Measurements from ENCODE around the gene RNF213.

RNF213 gene

DNA sequence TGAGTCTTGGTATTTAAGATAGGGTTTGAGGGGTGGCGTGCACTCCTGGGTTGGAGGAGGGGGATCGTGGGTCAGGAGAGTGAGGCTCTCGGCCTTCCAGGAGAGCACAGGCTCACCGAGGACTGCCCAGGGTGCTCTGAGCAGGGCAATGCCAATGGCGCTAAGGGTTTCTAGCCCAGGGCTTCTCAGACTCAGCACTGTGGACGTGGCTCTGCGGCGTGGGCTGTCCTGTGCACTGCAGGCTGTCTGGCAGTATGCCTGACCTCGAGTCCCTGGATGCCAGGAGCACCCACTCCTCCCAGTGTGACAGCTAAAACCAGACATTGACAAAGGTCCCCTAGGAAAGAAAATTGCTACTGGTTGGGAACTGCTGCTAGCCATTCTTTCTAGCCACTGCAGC is 117.1 kb downstream of the RNF213 start:
- DNase-seq: no peak

DNA sequence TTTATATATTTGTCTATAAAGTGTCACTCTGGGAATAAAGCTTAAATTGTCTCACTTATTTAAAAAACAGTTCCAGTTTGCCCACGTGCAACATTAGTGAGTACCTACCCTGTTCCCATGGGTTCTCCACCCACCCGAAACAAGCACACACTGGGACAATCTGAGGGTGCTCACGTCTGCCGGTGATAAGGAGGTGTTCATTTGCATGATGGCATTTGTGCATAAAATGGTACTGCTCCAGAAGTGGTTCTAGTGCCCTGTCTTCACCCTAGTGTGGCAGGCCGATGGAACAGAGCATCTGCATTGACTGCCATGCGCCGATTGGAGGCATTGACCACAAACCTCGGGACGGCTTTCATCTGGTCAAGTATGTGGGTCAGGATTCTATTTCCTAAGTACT is 118.7 kb downstream of the RNF213 start:
- DNase-seq: no peak

DNA sequence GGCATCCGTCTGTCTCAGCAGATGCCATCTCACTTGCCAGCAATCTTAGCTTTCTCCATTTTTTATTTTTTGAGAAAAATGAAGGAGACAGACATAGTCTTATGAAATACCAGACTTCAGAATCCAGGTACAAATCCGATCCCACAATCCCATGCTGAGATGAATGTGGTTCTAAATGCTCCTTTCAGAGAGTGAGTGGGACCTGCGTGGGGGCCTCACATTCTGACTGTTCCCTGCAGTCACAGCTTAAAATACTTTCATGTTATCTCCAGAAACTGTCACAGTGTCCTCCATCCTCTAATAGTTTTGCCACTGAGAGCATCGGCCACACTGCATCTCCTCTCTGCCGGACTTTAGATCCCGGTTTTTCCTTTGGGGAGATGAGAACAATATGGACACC is 119.4 kb downstream of the RNF213 start:
- no peak for DNase-seq

DNA sequence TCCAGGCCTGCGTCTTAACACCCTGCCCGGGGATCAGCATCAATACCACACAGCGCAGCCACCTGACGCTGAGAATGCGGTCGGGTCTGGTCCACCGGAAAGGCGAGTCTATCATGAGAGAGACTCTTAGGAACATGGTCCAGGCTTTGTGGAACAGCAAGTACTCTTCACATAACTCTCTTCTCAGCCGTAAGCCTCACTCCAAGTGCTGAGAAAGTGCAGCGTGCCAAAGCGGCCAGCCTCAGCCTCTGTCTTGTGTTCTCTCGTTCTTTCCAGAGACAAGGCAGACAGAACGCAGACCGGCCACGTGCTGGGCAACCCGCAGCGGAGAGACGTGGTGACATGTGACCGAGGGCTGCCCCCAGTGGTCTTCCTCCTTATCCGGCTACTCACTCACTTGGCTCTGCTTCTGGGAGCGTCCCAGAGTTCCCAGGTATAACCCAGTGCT is 119.9 kb downstream of the RNF213 start:
- no peak for DNase-seq

DNA sequence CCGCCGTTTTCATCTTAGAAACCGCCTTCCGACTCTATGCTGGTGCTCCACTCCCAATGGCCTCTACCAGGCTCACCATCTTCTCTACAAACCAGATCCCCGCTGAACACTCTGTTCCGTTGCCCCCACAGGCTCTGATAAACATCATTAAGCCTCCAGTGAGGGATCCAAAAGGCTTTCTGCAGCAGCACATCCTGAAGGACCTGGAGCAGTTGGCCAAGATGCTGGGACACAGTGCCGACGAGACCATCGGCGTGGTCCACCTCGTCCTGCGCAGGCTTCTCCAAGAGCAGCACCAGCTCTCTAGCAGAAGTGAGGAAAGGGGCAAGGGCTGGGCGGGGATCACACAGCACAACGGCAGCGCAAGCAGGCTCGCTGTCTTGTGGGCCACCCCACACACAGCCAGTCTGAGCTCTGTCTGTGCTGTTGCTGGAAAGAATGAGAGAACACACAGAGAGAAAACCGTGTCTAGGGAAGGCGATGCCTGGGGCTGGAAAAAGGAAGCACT is 120.8 kb downstream of the RNF213 start:
- no peak for DNase-seq

DNA sequence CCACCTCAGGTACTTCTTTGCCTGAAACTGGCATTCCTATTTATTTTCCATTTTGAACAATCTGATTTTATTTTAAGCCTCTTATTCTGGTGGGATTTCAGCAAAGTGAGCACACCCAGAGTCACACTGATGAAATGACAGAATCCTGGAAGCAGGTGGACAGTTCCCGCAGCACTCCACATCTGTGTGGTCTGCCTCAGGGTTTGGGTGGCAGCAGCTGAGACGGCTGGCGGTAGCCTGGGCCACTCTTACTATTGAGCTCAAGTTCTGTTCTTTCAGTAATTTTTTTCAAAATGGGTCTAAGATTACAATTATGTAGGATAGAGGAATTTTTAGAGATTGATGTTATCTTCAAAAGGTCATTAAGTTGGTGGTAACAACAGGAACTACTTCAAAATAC is 121.8 kb downstream of the RNF213 start:
- no peak for DNase-seq

DNA sequence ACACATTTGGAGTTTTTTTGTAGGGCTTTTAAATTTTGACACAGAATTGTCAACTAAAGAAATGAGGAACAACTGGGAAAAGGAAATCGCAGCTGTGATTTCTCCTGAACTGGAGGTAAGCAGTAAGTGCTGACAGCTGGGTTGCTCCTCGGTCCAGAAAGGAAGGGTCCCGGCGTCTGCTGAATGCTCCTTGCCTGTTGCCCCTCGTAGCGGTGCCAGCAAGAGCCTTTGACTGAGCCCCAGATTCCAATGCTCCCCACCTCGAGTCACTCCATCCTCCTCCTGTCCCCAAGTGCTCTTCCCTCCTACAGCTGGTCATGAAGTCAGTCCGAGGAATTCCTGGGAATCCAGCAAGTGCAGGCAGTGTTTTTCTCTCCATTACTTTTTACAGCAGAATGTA is 122.3 kb downstream of the RNF213 start:
- no peak for DNase-seq

DNA sequence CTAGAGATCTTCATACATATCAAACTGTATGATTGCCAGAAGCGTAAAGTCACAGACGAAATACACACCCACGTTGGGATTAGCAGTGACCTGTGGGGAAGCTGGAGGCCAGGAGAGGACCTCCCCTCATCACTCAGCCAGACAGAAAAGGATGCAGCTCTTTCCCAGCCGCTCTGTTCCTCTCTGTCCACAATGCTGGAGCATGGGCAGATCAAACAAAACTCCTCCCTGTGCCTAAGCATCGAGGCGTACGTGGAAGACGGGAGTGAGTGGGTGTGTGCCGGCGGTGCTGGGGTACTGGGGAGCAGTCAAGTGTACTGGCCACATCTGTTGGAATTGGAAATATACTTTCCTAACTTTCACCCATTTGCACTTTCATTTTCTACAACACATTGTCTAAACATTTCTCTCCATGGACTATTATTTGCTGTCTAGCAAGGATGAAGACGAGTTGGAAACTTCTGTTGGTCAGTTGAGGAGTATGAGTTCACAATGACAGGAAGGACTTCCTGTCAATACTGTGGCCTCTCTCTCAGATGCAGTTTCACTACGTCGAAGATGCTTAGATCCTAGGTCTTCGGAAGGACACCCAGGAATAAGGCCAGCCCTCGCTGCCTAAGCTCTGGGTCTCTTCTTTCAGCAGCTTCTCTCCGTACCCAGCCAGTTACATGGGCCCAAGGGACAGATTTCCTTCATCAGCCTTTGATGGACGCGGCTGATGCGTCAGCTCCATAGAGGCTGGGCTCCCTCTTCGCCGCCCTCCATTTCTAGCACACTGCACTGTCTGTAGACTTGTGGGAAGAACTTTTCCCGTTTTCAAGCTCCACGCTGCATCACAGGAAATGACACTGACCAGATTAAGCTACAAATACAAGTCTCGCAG is 123.7 kb downstream of the RNF213 start:
- DNase-seq: no peak

DNA sequence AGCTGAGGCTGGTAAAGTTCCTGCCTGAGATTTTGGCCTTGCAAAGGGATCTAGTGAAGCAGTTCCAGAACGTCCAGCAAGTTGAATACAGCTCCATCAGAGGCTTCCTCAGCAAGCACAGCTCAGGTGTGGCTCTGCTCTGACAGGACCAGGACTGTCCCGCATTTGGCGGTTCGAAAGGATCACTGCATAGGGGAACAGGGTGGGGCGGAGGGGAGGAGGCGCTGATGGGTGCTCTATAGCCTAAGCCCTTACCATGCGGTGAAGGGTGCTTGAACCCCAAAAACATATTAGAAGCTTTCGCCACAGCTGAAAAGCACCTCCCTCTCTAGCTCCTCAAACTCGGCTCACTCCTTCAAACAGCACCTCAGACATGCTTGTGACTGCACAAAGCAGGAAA is 124.4 kb downstream of the RNF213 start:
- no peak for DNase-seq

DNA sequence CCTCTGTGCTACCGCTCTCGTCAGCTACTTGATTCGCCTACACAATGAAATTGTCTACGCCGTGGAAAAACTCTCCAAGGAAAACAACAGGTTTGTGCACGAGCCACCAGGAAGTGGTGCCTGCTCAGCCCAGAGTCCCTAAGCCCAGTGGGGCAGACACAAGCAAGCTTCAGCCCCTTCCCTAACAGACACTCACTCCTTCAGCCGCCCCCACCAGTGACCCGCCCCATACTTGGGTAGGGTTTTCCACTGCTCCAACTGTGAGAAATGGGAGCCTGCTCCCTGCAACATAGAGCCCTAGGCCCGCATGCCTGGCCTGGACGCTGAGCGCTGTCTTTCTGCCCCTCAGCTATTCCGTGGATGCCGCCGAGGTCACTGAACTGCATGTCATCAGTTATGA is 125.7 kb downstream of the RNF213 start:
- DNase-seq: no peak

DNA sequence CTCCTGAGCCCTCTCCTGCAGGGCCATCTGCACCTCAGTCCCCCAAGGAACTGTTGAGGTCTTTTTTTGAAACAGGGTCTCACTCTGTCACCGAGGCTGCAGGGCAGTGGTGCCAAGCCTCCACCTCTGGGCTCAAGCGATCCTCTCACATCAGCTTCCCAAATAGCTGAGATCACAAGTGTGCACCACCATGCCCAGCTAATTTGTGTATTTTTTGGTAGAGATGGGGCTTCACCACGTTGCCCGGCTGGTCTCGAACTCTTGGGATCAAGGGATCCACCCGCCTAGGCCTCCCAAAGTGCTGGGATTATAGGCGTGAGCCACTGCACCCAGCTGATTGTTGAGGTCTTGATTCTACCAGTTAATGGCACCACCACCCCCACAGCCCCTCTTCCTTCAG is 126.4 kb downstream of the RNF213 start:
- no peak for DNase-seq

DNA sequence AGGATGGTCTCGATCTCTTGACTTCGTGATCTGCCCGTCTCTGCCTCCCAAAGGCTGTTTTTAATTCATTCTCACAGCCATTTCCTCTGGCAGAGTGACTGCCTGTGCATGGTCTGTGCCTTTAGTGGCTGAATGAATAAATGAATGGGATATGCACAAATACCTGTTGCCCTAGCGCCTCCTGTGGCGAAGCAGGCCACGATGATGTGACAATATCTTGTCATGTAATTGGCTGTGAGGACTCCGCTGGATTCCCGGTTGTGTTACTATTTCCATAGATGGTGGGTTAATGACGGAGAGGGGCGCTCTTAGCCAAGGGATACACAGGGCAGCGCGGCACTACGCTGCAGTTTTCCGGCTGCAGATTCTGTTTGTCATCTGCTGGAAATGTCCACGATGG is 127.5 kb downstream of the RNF213 start:
- DNase-seq: no peak

DNA sequence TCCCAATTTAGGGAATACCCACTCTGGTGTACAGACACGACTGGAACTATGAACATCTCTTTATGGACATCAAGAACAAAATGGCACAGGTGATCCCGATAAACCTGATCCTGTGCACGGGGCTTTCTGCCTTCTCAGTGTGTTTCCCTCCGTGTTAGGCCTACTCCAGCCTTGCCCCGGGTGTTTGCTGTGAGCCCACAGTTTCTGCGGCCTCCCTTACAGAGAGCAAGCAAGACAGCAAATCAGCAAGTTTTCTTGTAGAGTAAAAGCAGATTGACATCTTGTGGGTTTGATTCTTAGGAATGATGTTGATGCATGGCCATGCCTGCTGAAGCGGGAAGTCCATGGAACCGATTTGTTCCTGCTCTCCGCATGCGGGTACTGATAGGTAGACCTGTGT is 127.9 kb downstream of the RNF213 start:
- no peak for DNase-seq

DNA sequence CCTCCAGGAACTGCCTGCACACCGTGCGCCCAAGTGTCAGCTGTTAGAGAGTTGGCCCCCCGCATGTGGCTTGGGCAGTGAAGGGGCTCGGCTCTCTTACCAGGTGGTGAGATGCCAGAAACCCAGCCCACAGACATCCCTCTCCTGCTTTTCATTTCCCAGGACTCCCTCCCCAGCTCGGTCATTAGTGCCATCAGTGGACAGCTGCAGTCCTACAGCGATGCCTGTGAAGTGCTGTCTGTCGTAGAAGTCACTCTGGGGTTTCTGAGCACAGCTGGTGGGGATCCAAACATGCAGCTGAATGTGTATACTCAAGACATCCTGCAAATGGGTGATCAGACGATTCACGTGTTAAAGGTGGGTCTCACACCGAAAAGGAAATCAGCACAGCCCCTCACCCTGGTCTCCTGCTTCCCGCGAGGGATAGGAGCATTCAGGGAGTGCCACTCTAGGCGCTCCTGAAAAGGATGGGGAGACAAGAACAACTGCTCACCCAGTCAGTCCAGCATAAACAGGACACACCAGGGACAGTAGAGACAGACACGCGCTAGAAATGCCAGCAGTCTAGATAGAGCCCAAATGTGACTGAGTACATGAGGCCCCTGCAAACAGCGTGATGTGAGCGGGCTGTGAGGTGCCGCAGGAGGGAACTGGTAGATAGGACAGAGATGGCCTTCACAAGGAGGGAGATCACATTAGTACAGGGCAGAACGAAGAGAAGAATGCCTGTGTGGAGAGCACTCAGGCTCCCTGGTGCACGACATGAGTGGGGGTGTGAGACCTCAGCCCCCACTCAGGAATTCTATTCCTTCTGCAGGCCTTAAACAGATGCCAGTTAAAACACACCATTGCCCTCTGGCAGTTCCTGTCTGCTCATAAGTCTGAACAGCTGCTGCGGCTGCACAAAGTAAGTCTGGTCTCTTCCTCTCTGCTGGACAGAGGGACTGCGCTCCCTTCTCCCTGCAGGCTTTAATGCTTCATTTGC is 128.7 kb downstream of the RNF213 start:
- DNase-seq: no peak

DNA sequence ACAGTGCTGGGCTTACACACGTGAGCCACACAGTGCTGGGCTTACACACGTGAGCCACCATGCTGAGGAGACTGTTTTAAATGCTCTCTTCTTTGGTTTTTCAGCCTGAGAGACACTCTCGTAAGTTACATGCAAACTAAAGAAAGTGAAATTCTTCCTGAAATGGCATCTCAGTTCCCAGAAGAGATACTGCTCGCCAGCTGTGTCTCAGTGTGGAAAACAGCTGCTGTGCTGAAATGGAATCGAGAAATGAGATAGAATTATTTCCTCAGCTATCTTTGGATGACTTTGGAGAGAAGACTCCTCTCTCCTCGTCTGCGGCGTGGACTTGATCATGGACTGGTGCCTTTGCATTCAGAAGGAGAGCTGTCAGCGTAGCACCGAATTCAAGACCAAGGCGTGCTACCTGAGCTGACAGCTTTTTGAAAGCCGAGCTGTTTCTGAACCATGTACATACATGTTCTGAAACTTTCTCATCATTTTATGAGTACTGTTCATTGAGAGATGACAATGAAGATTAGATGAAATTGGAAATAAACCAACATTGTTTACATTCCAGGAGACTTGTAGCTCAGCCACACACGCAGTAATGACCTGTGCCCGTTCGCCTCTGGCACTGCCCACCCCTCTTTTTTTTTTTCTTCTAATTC is 132.7 kb downstream of the RNF213 start:
- no peak for DNase-seq

DNA sequence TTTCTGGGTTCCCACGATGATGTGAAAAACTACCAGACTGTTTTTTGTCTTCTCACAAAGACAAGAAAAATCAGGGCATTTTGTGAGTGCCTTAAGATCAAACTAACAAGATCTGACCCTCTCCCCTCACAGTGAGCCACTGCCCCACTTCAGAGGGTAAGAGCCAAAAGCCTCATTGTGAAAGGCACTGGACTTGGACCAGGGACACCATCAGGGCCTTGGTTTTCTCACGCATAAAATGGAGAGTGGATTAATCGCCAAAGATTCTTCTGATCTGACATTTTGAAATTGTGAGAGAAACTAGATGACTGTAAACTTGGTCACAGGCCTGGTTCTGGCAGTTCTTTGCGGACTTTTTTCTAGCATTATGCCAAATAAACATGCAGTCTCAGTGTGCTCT is 133.3 kb downstream of the RNF213 start:
- DNase-seq: no peak

DNA sequence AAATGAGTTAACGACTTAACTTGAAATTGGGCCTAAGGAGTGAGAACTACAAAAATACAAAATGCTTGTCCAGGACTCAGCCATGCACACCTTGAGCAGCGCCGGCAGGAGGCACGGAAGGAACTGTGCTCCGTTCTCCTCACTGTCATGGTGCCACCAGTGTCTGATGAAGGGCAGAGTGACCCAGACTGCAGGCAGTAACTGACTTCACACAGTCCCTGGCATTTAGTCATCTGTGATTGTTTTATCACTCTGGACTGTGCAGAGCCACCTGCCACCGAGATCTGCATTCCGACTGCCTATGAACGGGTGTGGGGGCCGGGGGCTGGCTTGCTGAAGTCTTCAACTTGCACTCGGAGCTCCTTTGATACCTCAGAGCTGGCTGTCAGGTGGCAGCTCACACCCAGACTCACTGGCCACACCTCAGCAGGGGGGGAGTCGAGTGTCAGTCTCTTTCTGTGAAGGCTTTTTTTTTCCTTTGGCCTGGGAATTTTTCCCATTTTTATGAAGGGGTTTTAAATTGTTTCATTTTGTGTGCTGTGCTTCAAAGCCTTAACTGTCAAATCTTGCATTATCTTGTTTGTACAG is 134.1 kb downstream of the RNF213 start:
- DNase-seq: no peak

DNA sequence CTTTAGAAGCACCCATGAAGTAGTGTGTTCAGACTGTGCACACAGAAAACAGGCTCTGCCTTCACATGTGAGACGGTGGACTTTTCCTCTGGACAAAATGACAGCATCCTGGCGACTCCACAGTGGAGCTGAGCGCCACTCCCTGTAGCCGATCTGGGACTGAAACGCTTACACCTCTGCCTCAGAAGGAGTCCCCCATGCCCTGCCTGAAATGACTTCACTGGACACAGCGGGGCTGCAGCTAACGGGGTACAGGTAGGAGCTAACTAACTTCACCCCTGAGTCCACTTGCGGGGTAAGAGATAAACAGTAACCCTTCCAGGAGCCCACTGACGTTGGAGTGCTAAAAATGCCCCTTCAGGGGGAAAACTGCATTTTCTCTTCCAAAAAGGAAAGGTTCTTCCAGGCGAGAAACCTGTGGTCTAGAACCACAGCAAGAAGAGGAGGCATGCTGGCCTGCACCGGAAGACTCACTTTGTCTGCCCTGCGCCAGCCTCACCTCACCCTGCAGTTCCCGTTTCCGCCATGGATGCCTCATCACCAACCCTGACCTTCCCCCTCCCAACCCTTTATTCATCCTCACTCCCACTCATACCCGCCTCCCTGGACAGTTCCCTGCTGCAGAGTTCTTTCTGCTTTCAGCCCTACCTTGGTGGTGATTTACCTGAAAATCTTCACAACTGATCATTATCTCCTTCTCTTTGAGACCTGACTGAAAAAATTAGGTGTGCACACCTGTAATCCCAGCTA is 134.9 kb downstream of the RNF213 start:
- no peak for DNase-seq

DNA sequence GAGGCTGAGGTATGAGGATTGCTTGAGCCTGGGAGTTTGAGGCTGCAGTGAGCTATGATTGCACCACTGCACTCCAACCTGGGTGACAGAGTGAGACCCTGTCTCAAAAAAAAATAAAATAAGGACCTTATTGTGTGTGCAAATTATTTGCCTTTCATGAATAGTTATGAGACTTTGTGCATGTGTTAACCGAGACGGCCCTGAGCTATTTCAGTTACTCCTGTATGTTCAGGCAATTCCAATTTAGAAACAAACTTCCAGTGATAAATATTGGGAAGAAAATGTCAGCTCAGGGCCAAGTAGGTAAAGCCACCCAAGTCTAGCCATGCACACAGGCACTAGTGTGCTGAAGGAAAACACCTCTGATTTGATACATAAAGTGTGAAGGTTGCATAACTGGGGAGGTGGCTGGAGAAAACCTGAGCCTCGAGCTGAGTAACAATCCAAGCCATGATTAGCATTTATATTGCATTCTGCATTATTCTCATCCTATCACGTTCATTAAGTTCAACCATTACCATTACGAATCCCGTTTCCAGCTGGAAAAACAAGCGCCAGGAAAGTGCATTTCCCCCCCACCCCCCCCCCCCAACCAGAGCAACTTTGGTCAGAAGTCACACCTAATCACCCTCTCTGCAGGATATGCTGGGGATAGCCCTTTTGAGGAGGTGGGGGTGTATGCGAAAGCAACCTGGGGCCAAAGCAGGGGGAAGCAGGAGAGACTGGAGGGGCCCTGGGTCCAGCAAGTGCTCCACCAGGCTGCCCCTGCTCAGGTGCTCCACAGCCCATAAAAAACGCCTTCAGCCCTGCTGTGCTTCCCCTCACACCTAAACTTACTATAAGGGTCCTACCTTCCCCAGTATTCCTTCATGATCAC is 135.7 kb downstream of the RNF213 start:
- no peak for DNase-seq

DNA sequence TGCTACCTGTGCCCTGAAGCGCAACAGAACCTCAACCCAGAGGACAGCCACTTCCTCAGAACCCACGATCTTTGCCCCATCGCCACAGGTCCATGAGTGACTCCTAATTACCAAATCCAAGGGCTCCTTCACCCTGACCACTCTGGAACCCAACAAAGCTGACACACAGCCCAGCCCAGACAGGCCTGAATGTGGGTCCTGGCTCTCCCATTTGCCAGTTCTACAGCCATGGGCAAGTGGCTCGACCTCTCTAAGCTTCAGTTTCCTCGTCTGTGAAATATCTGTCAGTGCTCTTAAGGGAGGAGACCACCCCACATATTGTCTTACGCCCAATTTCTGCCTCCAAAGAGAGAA is 136.4 kb downstream of the RNF213 start:
- no peak for DNase-seq

DNA sequence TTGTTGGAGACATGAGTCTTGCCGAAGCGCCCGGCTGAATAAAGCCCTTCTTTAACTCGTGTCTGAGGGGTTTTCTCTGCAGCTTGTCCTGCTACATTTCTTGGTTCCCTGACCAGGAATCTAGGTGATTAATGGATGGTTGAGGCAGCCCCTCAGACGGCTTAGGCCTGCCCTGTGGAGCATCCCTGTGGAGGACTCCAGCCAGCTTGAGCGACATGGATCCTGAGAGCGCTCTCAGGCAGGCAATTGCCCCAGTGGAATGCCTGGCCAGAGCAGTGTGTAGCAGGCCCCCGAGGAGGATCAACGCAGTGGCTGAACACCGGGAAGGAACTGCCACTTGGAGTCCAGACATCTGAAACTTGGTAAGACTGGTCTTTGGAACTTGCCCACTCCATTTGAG is 137.0 kb downstream of the RNF213 start:
- no peak for DNase-seq
